PC-9 (cell line): ENCODE results near the gene NEO1. TPM values are rescaled to one million over a fixed set of nuclear protein-coding genes. Genes with fewer than 3 reads are reported as not detected.

Experiments used
- BruUV-seq: library from RNA; stranded (reverse); fragments of 400-500 nt; replicated peaks from 2 replicates; lab custom pipeline; 2021; lab: Mats Ljungman, UMichigan
- CTCF ChIA-PET: fragments of 300-600 bp; sonication (Branson Sonifier 250); formaldehyde crosslinking; loops from one replicate; lab custom pipeline; 2022; ENCODE audit warnings: antibody characterized with exemption; lab: Charles Lee
- POLR2A ChIA-PET: fragments of 300-600 bp; sonication (Branson Sonifier 250); formaldehyde crosslinking; loops from one replicate; lab custom pipeline; 2022; ENCODE audit warnings: antibody characterized with exemption; ENCODE audit not compliant: unreplicated experiment; lab: Charles Lee
- DNase-seq, 2 experiments: peaks; one replicate each; pipeline versions ENCODE4 v3.0.0 to v3.0.0-alpha.2; 2015 to 2022; ENCODE audit warnings: mixed read lengths in 1 of 2
- H2AFZ ChIP-seq: fragments of 200-600 bp; sonication (generic); 2 replicates; pipeline ENCODE4 v1.8.1; 2017; ENCODE audit warnings: antibody characterized with exemption
- H3F3A ChIP-seq: fragments of 200-600 bp; sonication (generic); 2 replicates; pipeline ENCODE4 v1.8.1; 2017; ENCODE audit warnings: antibody characterized with exemption, mild to moderate bottlenecking, low read depth; ENCODE audit not compliant: insufficient read depth
- H3K27ac ChIP-seq: fragments of 200-600 bp; sonication (generic); 2 replicates; pipeline ENCODE4 v1.6.1; 2016; ENCODE audit warnings: mixed run types
- H3K27me3 ChIP-seq: fragments of 200-600 bp; sonication (generic); 2 replicates; pipeline ENCODE4 v1.6.1; 2016; ENCODE audit warnings: low read depth, mixed run types; ENCODE audit not compliant: insufficient read depth
- H3K36me3 ChIP-seq: fragments of 200-600 bp; sonication (generic); 2 replicates; pipeline ENCODE4 v1.6.1; 2016; ENCODE audit warnings: low read depth, mixed run types
- H3K4me1 ChIP-seq: fragments of 200-600 bp; sonication (generic); replicated peaks from 2 replicates; pipeline ENCODE4 v1.6.1; 2016; ENCODE audit warnings: mixed run types; ENCODE audit not compliant: insufficient read depth
- H3K4me2 ChIP-seq: fragments of 200-600 bp; sonication (generic); 2 replicates; pipeline ENCODE4 v1.6.1; 2017; ENCODE audit warnings: mixed run types
- H3K4me3 ChIP-seq: fragments of 200-600 bp; sonication (generic); 2 replicates; pipeline ENCODE4 v1.6.1; 2016; ENCODE audit warnings: mixed run types
- H3K79me2 ChIP-seq: fragments of 200-600 bp; sonication (generic); 2 replicates; pipeline ENCODE4 v1.6.1; 2017; ENCODE audit warnings: low read depth, mixed run types
- H3K9me2 ChIP-seq: fragments of 200-600 bp; sonication (generic); 2 replicates; pipeline ENCODE4 v1.8.1; 2017; ENCODE audit warnings: mild to moderate bottlenecking; ENCODE audit not compliant: insufficient read depth
- H3K9me3 ChIP-seq: fragments of 200-600 bp; sonication (generic); 2 replicates; pipeline ENCODE4 v1.8.1; 2016; ENCODE audit warnings: low read depth; ENCODE audit not compliant: insufficient read depth
- H4K20me1 ChIP-seq: fragments of 200-600 bp; sonication (generic); 2 replicates; pipeline ENCODE4 v1.8.1; 2017; ENCODE audit not compliant: insufficient read depth
- EZH2 ChIP-seq: fragments of 200-600 bp; sonication (generic); IDR thresholded peaks from 2 replicates; pipeline ENCODE4 v1.8.0; 2017; ENCODE audit warnings: antibody characterized with exemption, low read depth
- intact Hi-C: fragments of 100-400 bp; cut with micrococcal nuclease; formaldehyde crosslinking; loops from one replicate; pipeline ENCODE4 v1.10.0; 2022; ENCODE audit not compliant: unreplicated experiment
- total RNA-seq: library from RNA; stranded (reverse); gene quantifications from 2 replicates; pipeline ENCODE4 v1.2.3, GENCODE V29; 2021
- TF ChIP-seq, protein P1 (sequence below): fragments of 200-600 bp; sonication (generic); conservative IDR thresholded peaks from 2 replicates; pipeline ENCODE4 v1.6.1; 2017; ENCODE audit warnings: mixed run types, antibody characterized with exemption, mild to moderate bottlenecking, moderate library complexity

Gene NEO1
- total RNA-seq, 1 experiment from 2014 or later: 5.2 TPM

GRCh38 chr15:73146419-73146818, 94.2 kb downstream of the NEO1 start:
- Histone ChIP-seq H3K4me3 (no peak overlapping the region), H4K20me1 (0 out of 2 replicates have a peak, but pooled peaks cover 4% of the 10 kb centered on the region), H3K4me2 (no peak overlapping the region), H3K36me3 (no peaks in the 10 kb centered on the region), H3K79me2 (no peaks in the 10 kb centered on the region), H3K27ac (no peak overlapping the region), H2AFZ (no peak overlapping the region), H3K4me1 (no peaks in the 10 kb centered on the region), H3K27me3 (no peaks in the 10 kb centered on the region), H3K9me3 (no peaks in the 10 kb centered on the region), H3K9me2 (no peaks in the 10 kb centered on the region), H3F3A (no peaks in the 10 kb centered on the region)
- ChIA-PET CTCF (no interaction called here), POLR2A (no interaction called here)
- DNase-seq: no peak
- TF ChIP-seq EZH2: no peak
- TF ChIP-seq, protein P1, sequence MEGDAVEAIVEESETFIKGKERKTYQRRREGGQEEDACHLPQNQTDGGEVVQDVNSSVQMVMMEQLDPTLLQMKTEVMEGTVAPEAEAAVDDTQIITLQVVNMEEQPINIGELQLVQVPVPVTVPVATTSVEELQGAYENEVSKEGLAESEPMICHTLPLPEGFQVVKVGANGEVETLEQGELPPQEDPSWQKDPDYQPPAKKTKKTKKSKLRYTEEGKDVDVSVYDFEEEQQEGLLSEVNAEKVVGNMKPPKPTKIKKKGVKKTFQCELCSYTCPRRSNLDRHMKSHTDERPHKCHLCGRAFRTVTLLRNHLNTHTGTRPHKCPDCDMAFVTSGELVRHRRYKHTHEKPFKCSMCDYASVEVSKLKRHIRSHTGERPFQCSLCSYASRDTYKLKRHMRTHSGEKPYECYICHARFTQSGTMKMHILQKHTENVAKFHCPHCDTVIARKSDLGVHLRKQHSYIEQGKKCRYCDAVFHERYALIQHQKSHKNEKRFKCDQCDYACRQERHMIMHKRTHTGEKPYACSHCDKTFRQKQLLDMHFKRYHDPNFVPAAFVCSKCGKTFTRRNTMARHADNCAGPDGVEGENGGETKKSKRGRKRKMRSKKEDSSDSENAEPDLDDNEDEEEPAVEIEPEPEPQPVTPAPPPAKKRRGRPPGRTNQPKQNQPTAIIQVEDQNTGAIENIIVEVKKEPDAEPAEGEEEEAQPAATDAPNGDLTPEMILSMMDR: no peak
- intact Hi-C loops: no loop called here
- no TSS peak for BruUV-seq

- CTCF ChIA-PET: no interaction called here
- Histone ChIP-seq H3K4me1 (no peaks in the 10 kb centered on the region), H3K79me2 (no peaks in the 10 kb centered on the region), H3K36me3 (no peaks in the 10 kb centered on the region), H3F3A (no peaks in the 10 kb centered on the region), H3K27ac (no peak overlapping the region), H3K9me2 (no peaks in the 10 kb centered on the region), H3K4me2 (no peak overlapping the region), H3K4me3 (no peak overlapping the region), H4K20me1 (0 out of 2 replicates have a peak, but pooled peaks cover 4% of the 10 kb centered on the region), H2AFZ (no peak overlapping the region), H3K27me3 (no peaks in the 10 kb centered on the region), H3K9me3 (no peaks in the 10 kb centered on the region)
- no peak for DNase-seq
- POLR2A ChIA-PET: no interaction called here
- BruUV-seq: no TSS peak
- intact Hi-C loops: no loop called here
- TF ChIP-seq, protein P1: no peak
- TF ChIP-seq EZH2: no peak
These were observed 98.6 kb downstream of the NEO1 start for GRCh38 chr15:73150831-73151230.

GRCh38 chr15:73153024-73153423, 100.8 kb downstream of the NEO1 start:
- CTCF ChIA-PET: no interaction called here

More at GRCh38 chr15:73153024-73153423, 100.8 kb downstream of the NEO1 start:
- no peaks in the 10 kb centered on the region for H3K79me2 ChIP-seq
- no peaks in the 10 kb centered on the region for H3K9me3 ChIP-seq
- no peak for DNase-seq
- H3K36me3 ChIP-seq: no peaks in the 10 kb centered on the region
- no peak for TF ChIP-seq EZH2
- TF ChIP-seq, protein P1: no peak
- POLR2A ChIA-PET: no interaction called here
- H3K9me2 ChIP-seq: no peaks in the 10 kb centered on the region
- 0 out of 2 replicates have a peak, but pooled peaks cover 4% of the 10 kb centered on the region for H4K20me1 ChIP-seq
- no peaks in the 10 kb centered on the region for H3K27me3 ChIP-seq
- BruUV-seq: no TSS peak
- no peak overlapping the region for H3K4me3 ChIP-seq
- H3F3A ChIP-seq: no peaks in the 10 kb centered on the region
- intact Hi-C loops: no loop called here
- H3K27ac ChIP-seq: no peak overlapping the region
- no peaks in the 10 kb centered on the region for H3K4me1 ChIP-seq
- H3K4me2 ChIP-seq: no peak overlapping the region
- H2AFZ ChIP-seq: no peak overlapping the region
